BJ (cell line): ENCODE measurements around the gene SIPA1L3. TPM values are rescaled to one million over a fixed set of nuclear protein-coding genes. Genes with fewer than 3 reads are reported as not detected.

ENCODE experiments used
- CTCF ChIA-PET: fragments of 350-600 bp; formaldehyde crosslinking; extraction: SDS; loops from one replicate; lab custom pipeline; 2021; ENCODE audit warnings: antibody characterized with exemption, inconsistent platforms; lab: Yijun Ruan, JAX
- POLR2A ChIA-PET: fragments of 300-600 bp; sonication (Branson Sonifier 250); formaldehyde crosslinking; extraction: SDS; loops from one replicate; lab custom pipeline; 2021; ENCODE audit warnings: antibody characterized with exemption; lab: Charles Lee
- DNase-seq: peaks from one replicate; pipeline ENCODE4 v3.0.0-alpha.2; 2011; ENCODE audit warnings: low read depth
- H3K27me3 ChIP-seq: 2 replicates; pipeline ENCODE4 v1.6.0; 2011; ENCODE audit warnings: low read length; ENCODE audit not compliant: control insufficient read depth, insufficient read depth
- H3K36me3 ChIP-seq: 2 replicates; pipeline ENCODE4 v1.5.1; 2011; ENCODE audit warnings: low read length; ENCODE audit not compliant: control insufficient read depth, insufficient read depth
- H3K4me3 ChIP-seq: 2 replicates; pipeline ENCODE4 v1.5.1; 2011; ENCODE audit warnings: low read depth, mild to moderate bottlenecking, control low read depth, low read length
- CTCF ChIP-seq: IDR thresholded peaks from 2 replicates; pipeline ENCODE4 v1.5.1; 2011; ENCODE audit warnings: low read depth, mild to moderate bottlenecking, control low read depth, inconsistent platforms, low read length, moderate library complexity; ENCODE audit not compliant: insufficient read depth
- polyA plus RNA-seq: library from polyadenylated mRNA; depleted of rRNA; stranded (reverse); fragments of >200 nt; gene quantifications from 2 replicates; pipeline ENCODE4 v1.2.3, GENCODE V29; 2011

SIPA1L3 gene
- polyA plus RNA-seq, 1 experiment, result 4.5 TPM

GRCh38 chr19:37936886-37937285 is 29.9 kb downstream of the SIPA1L3 start:
- Histone ChIP-seq H3K27me3 (no peaks in the 10 kb centered on the region), H3K4me3 (no peak overlapping the region), H3K36me3 (no peaks in the 10 kb centered on the region)
- TF ChIP-seq CTCF, result no peak
- DNase-seq, result no peak
- ChIA-PET POLR2A (no interaction called here), CTCF (no interaction called here)

DNA sequence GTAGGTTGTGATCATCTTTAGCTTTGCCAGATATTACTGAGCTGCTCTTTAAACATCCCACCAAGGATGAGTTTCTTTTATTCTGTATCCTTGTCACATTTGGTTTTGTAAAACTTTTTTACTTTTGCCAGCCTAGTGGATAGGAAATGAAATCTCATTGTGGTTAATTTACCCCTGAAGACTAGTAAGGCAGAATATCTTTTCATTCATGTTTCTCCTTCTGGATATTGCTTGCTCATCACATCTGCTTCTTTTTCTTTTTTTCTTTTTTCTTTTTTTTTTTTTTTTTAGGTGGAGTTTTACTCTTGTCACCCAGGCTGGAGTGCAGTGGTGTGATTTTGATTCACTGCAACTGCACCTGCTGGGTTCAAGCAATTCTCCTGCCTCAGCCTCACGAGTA is 31.3 kb downstream of the SIPA1L3 start:
- no peak for DNase-seq
- no peak for TF ChIP-seq CTCF
- POLR2A ChIA-PET, result no interaction called here
- Histone ChIP-seq H3K27me3 (no peaks in the 10 kb centered on the region), H3K36me3 (no peaks in the 10 kb centered on the region), H3K4me3 (no peak overlapping the region)
- CTCF ChIA-PET, result interaction anchor here (0.6 kb wide), 1 partner anchor 48 kb away, joined by 3 read pairs; no protein-coding TSS in a partner anchor

DNA sequence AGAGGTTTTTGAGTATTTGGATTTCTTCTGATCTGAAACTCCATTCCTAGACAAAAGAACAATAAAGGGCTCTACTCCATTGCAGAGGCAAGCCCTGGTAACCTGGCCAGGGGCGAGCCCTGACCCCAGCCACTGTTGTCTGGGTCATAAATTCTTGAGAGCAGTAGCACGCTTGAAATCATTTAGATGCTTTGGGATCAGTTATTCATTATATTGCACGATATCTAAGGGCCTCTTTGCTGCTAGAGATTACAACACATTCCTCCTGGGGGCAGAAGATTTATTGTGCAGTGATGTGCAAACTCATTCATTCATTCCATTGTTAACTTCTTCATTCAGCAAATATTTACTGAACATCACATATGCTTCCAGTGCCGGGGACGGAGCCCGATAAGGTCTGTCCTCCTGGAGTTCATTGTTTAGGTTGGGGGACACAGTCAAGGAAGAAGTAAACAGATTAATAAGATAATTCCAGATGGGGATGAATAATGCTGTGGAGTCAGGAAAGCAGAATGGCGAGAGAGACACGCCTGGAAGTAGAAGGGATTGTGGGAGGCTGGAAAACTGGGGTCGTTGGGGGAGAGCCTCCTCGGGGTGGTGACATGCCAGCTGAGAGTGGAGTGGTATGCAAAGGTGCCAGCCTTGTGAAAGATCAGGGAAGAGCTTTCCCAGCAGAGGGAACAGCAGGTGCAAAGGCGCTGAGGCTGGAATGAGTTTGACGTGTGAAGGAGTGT is 34.9 kb downstream of the SIPA1L3 start:
- Histone ChIP-seq H3K27me3 (no peaks in the 10 kb centered on the region), H3K4me3 (no peak overlapping the region), H3K36me3 (no peaks in the 10 kb centered on the region)
- POLR2A ChIA-PET, result no interaction called here
- no peak for TF ChIP-seq CTCF
- CTCF ChIA-PET, result no interaction called here
- DNase-seq, result no peak

- DNase-seq, result no peak
- TF ChIP-seq CTCF, result no peak
- ChIA-PET CTCF (no interaction called here), POLR2A (no interaction called here)
- H3K36me3 ChIP-seq, result no peaks in the 10 kb centered on the region
- no peaks in the 10 kb centered on the region for H3K27me3 ChIP-seq
- no peak overlapping the region for H3K4me3 ChIP-seq
These were observed 35.5 kb downstream of the SIPA1L3 start for GRCh38 chr19:37942516-37942902.

- Histone ChIP-seq H3K4me3 (no peak overlapping the region), H3K36me3 (no peaks in the 10 kb centered on the region), H3K27me3 (no peaks in the 10 kb centered on the region)
- ChIA-PET POLR2A (no interaction called here), CTCF (no interaction called here)
- no peak for DNase-seq
- no peak for TF ChIP-seq CTCF
These were observed 36.5 kb downstream of the SIPA1L3 start for GRCh38 chr19:37943480-37943879.
